RWPE1 (cell line): Measurements from ENCODE around the gene LCK.

ENCODE experiments used
- CTCF ChIA-PET: fragments of 350-600 bp; sonication (Branson Sonifier 250); formaldehyde crosslinking; extraction: SDS; loops from one replicate; lab custom pipeline; 2021; lab: Yijun Ruan, JAX
- POLR2A ChIA-PET: fragments of 400-600 bp; formaldehyde crosslinking; extraction: SDS; loops from one replicate; lab custom pipeline; 2020; ENCODE audit warnings: antibody characterized with exemption; ENCODE audit not compliant: low non-redundant PET; lab: Yijun Ruan, JAX
- DNase-seq: peaks from one replicate; pipeline ENCODE4 v3.0.0; 2012; ENCODE audit warnings: low spot score
- H3K27ac ChIP-seq: fragments of 450-650 bp; 2 replicates; pipeline ENCODE4 v1.5.1; 2017
- TF ChIP-seq, protein P1 (sequence below): fragments of 450-650 bp; conservative IDR thresholded peaks from 2 replicates; pipeline ENCODE4 v1.5.1; 2017; ENCODE audit warnings: low read depth, mild to moderate bottlenecking

LCK gene

DNA sequence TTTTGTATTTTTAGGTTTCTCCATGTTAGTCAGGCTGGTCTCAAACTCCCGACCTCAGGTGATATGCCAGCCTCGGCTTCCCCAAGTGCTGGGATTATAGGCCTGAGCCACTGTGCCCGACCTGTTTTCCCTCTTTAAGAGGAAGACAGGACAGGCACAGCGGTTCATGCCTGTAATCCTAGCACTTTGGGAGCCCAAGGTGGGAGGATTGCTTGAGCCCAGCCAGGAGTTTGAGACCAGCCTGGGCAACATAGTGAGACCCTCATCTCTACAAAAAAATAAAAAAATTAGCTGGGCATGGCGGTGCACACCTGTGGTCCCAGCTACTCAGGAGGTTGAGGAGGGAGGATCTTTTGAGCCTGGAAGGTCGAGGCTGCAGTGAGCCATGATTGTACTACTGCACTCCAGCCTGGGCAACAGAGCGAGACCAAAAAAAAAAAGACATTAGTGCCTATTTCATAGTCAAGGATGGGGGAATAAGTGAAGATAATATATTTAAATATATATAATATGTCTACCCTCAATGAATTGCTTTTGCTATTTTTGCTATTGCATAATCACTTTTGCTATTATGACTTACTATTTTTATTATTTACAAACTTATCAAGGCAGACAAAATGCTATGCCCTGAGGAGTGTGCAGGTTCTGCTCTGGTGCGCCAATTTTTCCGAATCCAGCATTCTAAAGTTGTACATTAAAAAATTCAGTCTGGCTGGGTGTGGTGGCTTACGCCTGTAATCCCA is 67.2 kb downstream of the LCK start:
- H3K27ac ChIP-seq = no peak overlapping the region
- POLR2A ChIA-PET = no interaction called here
- CTCF ChIA-PET = no interaction called here
- TF ChIP-seq, protein P1, sequence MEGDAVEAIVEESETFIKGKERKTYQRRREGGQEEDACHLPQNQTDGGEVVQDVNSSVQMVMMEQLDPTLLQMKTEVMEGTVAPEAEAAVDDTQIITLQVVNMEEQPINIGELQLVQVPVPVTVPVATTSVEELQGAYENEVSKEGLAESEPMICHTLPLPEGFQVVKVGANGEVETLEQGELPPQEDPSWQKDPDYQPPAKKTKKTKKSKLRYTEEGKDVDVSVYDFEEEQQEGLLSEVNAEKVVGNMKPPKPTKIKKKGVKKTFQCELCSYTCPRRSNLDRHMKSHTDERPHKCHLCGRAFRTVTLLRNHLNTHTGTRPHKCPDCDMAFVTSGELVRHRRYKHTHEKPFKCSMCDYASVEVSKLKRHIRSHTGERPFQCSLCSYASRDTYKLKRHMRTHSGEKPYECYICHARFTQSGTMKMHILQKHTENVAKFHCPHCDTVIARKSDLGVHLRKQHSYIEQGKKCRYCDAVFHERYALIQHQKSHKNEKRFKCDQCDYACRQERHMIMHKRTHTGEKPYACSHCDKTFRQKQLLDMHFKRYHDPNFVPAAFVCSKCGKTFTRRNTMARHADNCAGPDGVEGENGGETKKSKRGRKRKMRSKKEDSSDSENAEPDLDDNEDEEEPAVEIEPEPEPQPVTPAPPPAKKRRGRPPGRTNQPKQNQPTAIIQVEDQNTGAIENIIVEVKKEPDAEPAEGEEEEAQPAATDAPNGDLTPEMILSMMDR = no peak
- no peak for DNase-seq

DNA sequence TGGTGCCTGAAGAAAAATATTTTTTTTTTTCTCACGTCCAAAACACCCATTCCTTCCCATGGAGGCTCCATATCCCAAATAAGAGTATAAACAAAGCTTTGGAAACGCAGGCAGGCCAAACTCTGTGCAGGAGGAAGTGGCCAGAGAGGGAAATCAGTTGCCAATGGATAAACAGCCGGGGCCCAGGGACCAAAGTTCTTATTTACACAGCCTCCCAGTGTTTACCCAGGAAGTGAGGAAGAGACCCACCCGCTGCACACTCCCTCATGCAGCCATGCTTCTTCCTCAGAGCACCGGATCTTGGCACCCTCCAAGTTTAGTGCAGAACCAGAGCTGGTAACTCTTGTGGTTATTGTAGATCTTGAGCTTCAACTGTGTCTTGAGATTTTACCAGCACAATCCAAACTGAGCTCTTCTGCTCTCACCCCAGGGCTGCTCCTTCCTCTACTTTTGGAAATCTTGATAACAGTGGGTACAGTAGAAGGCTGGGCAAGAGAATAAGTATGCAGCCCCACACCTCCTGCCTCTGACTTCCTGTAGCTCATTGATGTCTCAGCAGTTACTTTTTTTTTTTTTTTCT is 70.7 kb downstream of the LCK start:
- TF ChIP-seq, protein P1 = no peak
- POLR2A ChIA-PET = no interaction called here
- peak overlapping the region; percentile 11; the same call in 1 of the 2 replicates for H3K27ac ChIP-seq
- DNase-seq = no peak
- CTCF ChIA-PET = interaction anchor here (0.7 to 1.6 kb wide), 2 partner anchors 82 to 106 kb away, joined by 3 read pairs; no protein-coding TSS in a partner anchor

- CTCF ChIA-PET = interaction anchor here (0.5 kb wide), 1 partner anchor 254 kb away, joined by 3 read pairs; the partner anchor contains the start of gene TMEM39B
- TF ChIP-seq, protein P1 = no peak
Measured at GRCh38 chr1:32327204-32327603, 76.1 kb downstream of the LCK start.

DNA sequence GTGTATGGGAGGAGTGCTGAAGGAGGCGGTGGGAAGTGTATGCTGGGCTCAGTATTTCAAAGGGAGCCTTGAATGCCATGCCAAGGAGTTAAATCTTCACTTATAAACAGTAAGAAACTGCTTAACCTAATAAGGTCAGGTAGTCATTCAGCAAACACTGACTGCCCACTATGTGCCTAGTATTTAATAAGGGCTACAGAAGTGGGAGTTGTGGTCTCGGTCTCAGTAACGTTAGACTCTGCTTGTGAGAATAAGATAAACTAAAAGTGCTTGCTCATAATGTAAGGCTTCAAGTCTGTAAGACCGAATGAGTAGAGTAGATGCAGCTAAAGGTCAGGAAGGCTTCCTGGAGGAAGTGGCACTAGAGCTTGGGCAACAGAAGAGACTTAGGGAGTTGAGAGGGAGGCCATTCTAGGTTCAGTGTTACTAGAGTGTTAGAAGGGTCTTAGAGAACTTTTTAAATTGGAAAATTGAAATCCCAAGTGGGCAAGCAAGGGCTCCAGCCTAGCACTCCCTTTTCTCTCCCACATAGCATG is 78.9 kb downstream of the LCK start:
- CTCF ChIA-PET = no interaction called here
- POLR2A ChIA-PET = no interaction called here
- no peak for DNase-seq
- H3K27ac ChIP-seq = no peak overlapping the region
- TF ChIP-seq, protein P1 = no peak

More at GRCh38 chr1:32327204-32327603, 76.1 kb downstream of the LCK start:
- POLR2A ChIA-PET = no interaction called here
- H3K27ac ChIP-seq = no peak overlapping the region
- no peak for DNase-seq

GRCh38 chr1:32330558-32331151 is 79.6 kb downstream of the LCK start:
- POLR2A ChIA-PET = no interaction called here
- TF ChIP-seq, protein P1 = no peak
- DNase-seq = no peak
- no peak overlapping the region for H3K27ac ChIP-seq
- CTCF ChIA-PET = no interaction called here

DNA sequence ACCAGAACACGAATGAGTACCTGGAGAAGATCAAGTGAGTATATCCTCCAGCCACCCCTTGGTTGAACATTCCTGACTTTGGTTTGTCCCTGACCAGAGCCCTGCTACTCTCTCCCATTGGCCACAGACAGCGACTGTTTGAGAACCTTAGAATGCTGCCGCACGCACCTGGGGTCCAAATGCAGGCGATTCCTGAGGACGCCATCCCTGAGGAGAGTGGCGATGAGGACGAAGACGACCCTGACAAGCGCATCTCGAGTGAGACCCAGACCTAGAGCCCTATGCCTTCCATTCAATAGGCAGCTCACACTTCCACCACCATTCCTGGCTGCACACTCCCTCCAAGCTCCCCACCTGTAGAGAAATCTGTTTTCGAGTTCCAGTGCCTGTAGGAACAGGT is 80.5 kb downstream of the LCK start:
- ChIA-PET POLR2A (no interaction called here), CTCF (no interaction called here)
- TF ChIP-seq, protein P1 = no peak
- no peak overlapping the region for H3K27ac ChIP-seq
- DNase-seq = no peak
